Peyer's patch (tissue), 4 donors: ENCODE data around the gene LTC4S. TPM values are rescaled to one million over a fixed set of nuclear protein-coding genes. Genes with fewer than 3 reads are reported as not detected.
"Not testable (repeated sequence)": the region's sequence is repeated elsewhere in the genome, so short reads cannot be mapped to it uniquely, and the experiment has no call there.

Experiments
- DNase-seq, 3 donors: peaks; one replicate each; pipeline ENCODE4 v3.0.0-alpha.2; 2017 to 2019
- H3K27ac ChIP-seq, 4 donors: fragments of 200-600 bp; sonication (generic); one replicate each; pipeline ENCODE4 v1.5.1; 2016 to 2019
- H3K27me3 ChIP-seq, 2 donors: fragments of 200-600 bp; sonication (generic); one replicate each; pipeline ENCODE4 v1.5.1; 2019
- H3K36me3 ChIP-seq, 3 donors: fragments of 200-600 bp; sonication (generic); one replicate each; pipeline ENCODE4 v1.5.1; 2016 to 2019
- H3K4me1 ChIP-seq, 4 donors: fragments of 200-600 bp; sonication (generic); one replicate each; pipeline ENCODE4 v1.5.1; 2016 to 2019
- H3K4me3 ChIP-seq, 4 donors: fragments of 200-600 bp; sonication (generic); 1 replicate in 3 of 4; 2 replicates in 1 of 4; pipeline ENCODE4 v1.5.1; 2016 to 2019; ENCODE audit warnings: mild to moderate bottlenecking in 1 of 4
- H3K9me3 ChIP-seq, 4 donors: fragments of 200-600 bp; sonication (generic); one replicate each; pipeline ENCODE4 v1.5.1; 2016 to 2019; ENCODE audit warnings: mild to moderate bottlenecking in 1 of 4
- POLR2A ChIP-seq, 2 donors: fragments of 450-650 bp; IDR thresholded peaks; one replicate each; pipeline ENCODE4 v1.5.1; 2017; ENCODE audit warnings: antibody characterized with exemption in 2 of 2, mild to moderate bottlenecking in 2 of 2, moderate library complexity in 2 of 2
- total RNA-seq, 4 donors: library from RNA; depleted of rRNA; stranded (reverse); fragments of >200 nt; gene quantifications; one replicate each; pipeline ENCODE4 v1.1.0, GENCODE V29; 2016
- TF ChIP-seq, protein P1 (sequence below), 6 experiments: fragments of 450-650 bp in 4 of 6; fragments of 200-600 bp in 2 of 6; sonication (generic) in 1 of 6; IDR thresholded peaks; one replicate each; pipeline ENCODE4 v1.5.1; 2017 to 2019; ENCODE audit warnings: antibody characterized with exemption in 6 of 6, mild to moderate bottlenecking in 3 of 6, moderate library complexity in 1 of 6

The LTC4S gene, protein sequence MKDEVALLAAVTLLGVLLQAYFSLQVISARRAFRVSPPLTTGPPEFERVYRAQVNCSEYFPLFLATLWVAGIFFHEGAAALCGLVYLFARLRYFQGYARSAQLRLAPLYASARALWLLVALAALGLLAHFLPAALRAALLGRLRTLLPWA
- 10 to 100 TPM in 1 of 4 donors, 1 to 10 TPM in 2, not detected in 1; 1.9 to 12.4 (median 3.6) TPM for total RNA-seq

DNA sequence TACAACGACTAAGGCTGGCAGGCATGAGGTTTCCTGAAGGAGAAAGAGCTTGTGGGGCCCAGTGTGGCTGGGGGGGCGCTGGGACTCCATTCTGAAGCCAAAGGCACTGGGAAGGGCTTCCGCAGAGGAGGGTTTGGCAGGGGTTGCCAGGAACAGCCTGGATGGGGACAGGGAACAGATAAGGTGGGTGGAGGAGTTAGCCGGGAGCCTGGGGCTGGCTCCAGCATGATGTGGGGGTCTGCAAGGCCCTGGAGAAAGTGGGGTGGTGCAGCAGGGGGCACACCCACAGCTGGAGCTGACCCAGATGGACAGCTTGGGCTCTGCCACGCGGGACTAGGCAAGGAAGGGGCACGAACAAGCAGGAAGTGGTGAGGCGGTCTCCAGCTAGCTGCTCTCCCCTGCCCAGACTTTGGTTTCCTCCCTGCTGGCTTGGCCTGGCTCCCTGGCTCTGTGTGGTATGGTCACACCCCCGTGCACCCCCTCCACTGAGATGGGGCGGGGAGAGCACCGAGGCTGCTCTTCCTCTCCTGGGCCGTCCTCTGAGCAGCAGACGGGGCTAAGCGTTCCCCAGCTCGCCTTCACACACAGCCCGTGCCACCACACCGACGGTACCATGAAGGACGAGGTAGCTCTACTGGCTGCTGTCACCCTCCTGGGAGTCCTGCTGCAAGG is at the start of gene LTC4S:
LTC4S (plus strand) TSS at position 519 of the 672 bp plus-strand sequence; CDS start at position 614, 95 bp downstream.
- Histone ChIP-seq H3K4me3 (peak within 1 kb of the TSS in 2 of 4 donors; percentile 3 to 60), H3K4me1 (peaks cover 0 to 38% (median 24%) of the 10 kb centered on the region in 4 donors), H3K27ac (peak within 1 kb of the TSS in 3 of 4 donors; percentile 55 to 82 (median 61)), H3K9me3 (no peaks in the 10 kb centered on the region), H3K27me3 (no peaks in the 10 kb centered on the region), H3K36me3 (peaks cover 0 to 16% (median 0%) of the 10 kb centered on the region in 3 donors)
- TF ChIP-seq, protein P1, sequence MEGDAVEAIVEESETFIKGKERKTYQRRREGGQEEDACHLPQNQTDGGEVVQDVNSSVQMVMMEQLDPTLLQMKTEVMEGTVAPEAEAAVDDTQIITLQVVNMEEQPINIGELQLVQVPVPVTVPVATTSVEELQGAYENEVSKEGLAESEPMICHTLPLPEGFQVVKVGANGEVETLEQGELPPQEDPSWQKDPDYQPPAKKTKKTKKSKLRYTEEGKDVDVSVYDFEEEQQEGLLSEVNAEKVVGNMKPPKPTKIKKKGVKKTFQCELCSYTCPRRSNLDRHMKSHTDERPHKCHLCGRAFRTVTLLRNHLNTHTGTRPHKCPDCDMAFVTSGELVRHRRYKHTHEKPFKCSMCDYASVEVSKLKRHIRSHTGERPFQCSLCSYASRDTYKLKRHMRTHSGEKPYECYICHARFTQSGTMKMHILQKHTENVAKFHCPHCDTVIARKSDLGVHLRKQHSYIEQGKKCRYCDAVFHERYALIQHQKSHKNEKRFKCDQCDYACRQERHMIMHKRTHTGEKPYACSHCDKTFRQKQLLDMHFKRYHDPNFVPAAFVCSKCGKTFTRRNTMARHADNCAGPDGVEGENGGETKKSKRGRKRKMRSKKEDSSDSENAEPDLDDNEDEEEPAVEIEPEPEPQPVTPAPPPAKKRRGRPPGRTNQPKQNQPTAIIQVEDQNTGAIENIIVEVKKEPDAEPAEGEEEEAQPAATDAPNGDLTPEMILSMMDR (IDR thresholded peaks at IDR 0.05), result no peak
- no peak for TF ChIP-seq POLR2A (IDR thresholded peaks at IDR 0.05)
- DNase-seq, result peak; percentile 57 to 86 (median 83)

DNA sequence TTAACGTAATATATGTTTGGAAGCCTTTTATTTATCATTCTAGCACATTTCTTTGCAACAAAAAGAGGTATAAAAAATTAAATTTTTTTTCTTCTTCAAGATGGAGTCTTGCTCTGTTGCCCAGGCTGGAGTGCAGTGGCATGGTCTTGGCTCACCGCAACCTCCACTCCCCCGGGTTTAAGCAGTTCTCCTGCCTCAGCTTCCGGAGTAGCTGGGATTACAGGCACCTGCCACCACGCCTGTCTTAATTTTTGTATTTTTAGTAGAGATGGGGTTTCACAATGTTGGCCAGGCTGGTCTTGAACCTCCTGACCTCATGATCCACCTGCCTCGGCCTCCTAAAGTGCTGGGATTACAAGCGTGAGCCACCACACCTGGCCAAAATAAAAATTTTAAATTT is 49.7 kb upstream of the LTC4S start:
- not testable (repeated sequence) for H3K4me1 ChIP-seq

DNA sequence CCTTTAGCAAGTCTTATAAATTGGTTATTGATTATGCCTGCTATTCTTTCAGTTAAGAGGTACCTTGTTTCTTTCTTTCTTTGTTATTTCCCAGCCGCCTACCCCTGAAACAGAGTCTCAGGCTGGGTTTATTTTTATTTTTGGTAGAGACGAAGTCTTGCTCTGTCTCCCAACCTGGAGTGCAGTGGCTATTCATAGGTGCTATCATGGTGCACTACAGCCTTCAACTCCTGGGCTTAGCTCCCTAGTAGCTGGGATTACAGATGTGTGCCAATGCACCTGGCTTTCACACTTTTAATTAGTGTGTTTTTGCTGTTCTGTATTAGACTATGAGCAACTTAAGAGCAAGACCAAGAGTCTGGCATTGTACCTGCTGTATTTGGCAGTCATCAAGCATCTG is 46.9 kb upstream of the LTC4S start:
- no peak for TF ChIP-seq POLR2A (IDR thresholded peaks at IDR 0.05)
- TF ChIP-seq, protein P1 (IDR thresholded peaks at IDR 0.05), result no peak
- no peak for DNase-seq
- H3K27me3 ChIP-seq, result no peaks in the 10 kb centered on the region
- no peak overlapping the region for H3K27ac ChIP-seq
- H3K36me3 ChIP-seq, result peaks cover 0 to 8% (median 0%) of the 10 kb centered on the region in 3 donors
- no peaks in the 10 kb centered on the region for H3K9me3 ChIP-seq
- no peaks in the 10 kb centered on the region for H3K4me1 ChIP-seq
- H3K4me3 ChIP-seq, result no peak overlapping the region

More for the DNA sequence above, 49.7 kb upstream of the LTC4S start:
- H3K27ac ChIP-seq, DNase-seq, H3K9me3 ChIP-seq, H3K36me3 ChIP-seq, H3K27me3 ChIP-seq, H3K4me3 ChIP-seq: not testable (repeated sequence)

DNA sequence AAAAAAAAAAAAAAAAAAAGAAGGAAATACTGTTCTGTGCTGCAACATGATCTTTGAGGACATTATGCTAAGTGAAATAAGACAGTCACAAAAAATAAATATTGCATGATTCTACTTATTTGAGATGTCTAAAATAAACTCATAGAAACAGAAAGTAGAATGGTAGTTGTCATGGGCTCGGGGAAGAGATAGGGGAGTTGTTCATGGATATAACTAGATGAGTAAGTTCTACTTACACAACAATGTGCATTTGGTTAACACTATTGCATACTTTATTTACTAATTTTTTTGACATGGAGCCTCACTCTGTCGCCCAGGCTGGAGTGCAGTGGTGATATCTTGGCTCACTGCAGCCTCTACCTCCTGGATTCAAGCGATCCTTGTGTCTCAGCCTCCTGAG is 46.0 kb upstream of the LTC4S start:
- Histone ChIP-seq H3K27ac (no peak overlapping the region), H3K9me3 (no peaks in the 10 kb centered on the region), H3K36me3 (peaks cover 0 to 8% (median 0%) of the 10 kb centered on the region in 3 donors), H3K4me1 (no peaks in the 10 kb centered on the region), H3K4me3 (no peak overlapping the region), H3K27me3 (no peaks in the 10 kb centered on the region)
- no peak for TF ChIP-seq POLR2A (IDR thresholded peaks at IDR 0.05)
- TF ChIP-seq, protein P1 (IDR thresholded peaks at IDR 0.05), result no peak
- DNase-seq, result no peak

DNA sequence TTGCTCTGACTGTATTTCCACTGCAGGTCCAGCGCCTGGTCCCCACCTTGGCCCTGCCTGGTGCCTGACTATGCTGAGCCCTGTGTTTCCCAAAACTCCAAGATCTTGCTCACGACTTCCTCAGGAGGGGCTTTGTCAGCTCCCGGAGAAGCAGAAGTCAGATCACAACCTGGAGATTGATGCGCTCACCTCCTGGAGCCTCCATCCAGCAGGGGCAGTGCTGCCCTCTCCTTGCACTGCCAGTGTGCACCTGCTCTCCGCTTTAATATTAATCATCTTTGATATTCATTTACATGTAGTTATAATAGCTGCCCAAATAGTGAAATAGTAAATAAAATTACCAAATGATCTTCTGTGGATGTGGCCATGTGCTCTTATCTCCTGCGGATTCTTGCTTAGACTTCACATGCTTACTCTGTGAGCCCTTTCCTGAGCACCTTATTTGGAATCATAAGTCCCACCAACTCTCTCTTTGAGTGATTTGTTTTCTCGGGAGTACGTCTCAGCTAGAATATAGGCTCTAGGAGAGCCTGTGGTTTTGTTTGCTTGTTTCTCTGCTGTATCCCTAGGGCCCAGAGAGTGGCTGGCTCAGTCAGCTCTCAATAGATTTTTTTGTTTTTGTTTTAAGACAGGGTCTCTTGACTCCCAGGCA is 43.8 kb upstream of the LTC4S start:
- Histone ChIP-seq H3K27ac (no peak overlapping the region), H3K36me3 (peaks cover 0 to 8% (median 0%) of the 10 kb centered on the region in 3 donors), H3K27me3 (no peaks in the 10 kb centered on the region), H3K4me3 (no peak overlapping the region), H3K9me3 (no peaks in the 10 kb centered on the region), H3K4me1 (peaks cover 0 to 13% (median 0%) of the 10 kb centered on the region in 4 donors)
- TF ChIP-seq, protein P1 (IDR thresholded peaks at IDR 0.05), result no peak
- no peak for TF ChIP-seq POLR2A (IDR thresholded peaks at IDR 0.05)
- peak in 2 of 3 donors; percentile 18 to 37 for DNase-seq

DNA sequence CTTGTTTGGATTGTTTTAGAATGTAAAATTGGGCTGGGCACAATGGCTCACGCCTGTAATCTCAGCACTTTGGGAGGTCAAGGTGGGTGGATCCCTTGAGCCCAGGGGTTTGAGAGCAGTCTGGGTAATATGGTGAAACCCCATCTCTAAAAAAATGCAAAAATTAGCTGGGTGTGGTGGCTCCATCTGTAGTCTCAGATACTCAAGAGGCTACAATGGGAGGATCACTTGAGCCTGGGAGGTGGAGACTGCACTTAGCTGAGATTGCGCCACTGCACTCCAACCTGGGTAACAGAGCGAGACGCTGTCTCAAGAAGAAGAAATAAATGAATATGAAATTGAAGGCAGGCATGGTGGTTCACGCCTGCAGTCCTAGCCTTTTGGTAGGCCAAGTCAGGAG is 39.8 kb upstream of the LTC4S start:
- H3K27me3 ChIP-seq, result no peaks in the 10 kb centered on the region
- DNase-seq, result peak in 2 of 3 donors; percentile 15 to 40
- no peak overlapping the region for H3K4me3 ChIP-seq
- TF ChIP-seq, protein P1 (IDR thresholded peaks at IDR 0.05), result no peak
- H3K36me3 ChIP-seq, result peaks cover 0 to 8% (median 0%) of the 10 kb centered on the region in 3 donors
- H3K27ac ChIP-seq, result no peak overlapping the region
- H3K4me1 ChIP-seq, result peaks cover 0 to 35% (median 0%) of the 10 kb centered on the region in 4 donors
- no peaks in the 10 kb centered on the region for H3K9me3 ChIP-seq
